Fibroblast of peridontal ligament (primary cell): ENCODE results near the gene KMT2A.
A peak's percentile ranks its signal among the peaks of the same experiment; 100 is the strongest.

Experiments used
- DNase-seq: peaks from one replicate; pipeline ENCODE4 v3.0.0-alpha.2; 2010; ENCODE audit errors: extremely low read depth

Gene KMT2A

GRCh38 chr11:118533769-118534729, 97.8 kb downstream of the KMT2A start:
- no peak for DNase-seq

GRCh38 chr11:118535261-118535660, 99.0 kb downstream of the KMT2A start:
- no peak for DNase-seq

- no peak for DNase-seq
These were observed 100.4 kb downstream of the KMT2A start for GRCh38 chr11:118536726-118537125.

GRCh38 chr11:118537409-118537980, 101.2 kb downstream of the KMT2A start:
- no peak for DNase-seq

GRCh38 chr11:118544010-118544646, 107.8 kb downstream of the KMT2A start:
- no peak for DNase-seq

- DNase-seq: no peak
These were observed 108.3 kb downstream of the KMT2A start for GRCh38 chr11:118544647-118545010.

- no peak for DNase-seq
These were observed 109.2 kb downstream of the KMT2A start for GRCh38 chr11:118545533-118545932.

- DNase-seq: no peak
These were observed 110.8 kb downstream of the KMT2A start for GRCh38 chr11:118547132-118547531.

GRCh38 chr11:118552341-118552740, 116.0 kb downstream of the KMT2A start:
- no peak for DNase-seq

- no peak for DNase-seq
These were observed 124.5 kb downstream of the KMT2A start for GRCh38 chr11:118560806-118561205.

GRCh38 chr11:118565051-118565450, 128.8 kb downstream of the KMT2A start:
- peak; percentile 67 for DNase-seq

GRCh38 chr11:118569670-118570069, 133.4 kb downstream of the KMT2A start:
- no peak for DNase-seq

GRCh38 chr11:118570787-118571186, 134.5 kb downstream of the KMT2A start:
- no peak for DNase-seq

GRCh38 chr11:118571701-118572060, 135.4 kb downstream of the KMT2A start:
- DNase-seq: peak; percentile 39

- peak; percentile 73 for DNase-seq
These were observed 136.0 kb downstream of the KMT2A start, which contains the start of gene ARCN1 for GRCh38 chr11:118572061-118572980. Gene ARCN1, plus strand, starts transcription at chr11:118572409. Its CDS starts 139 bp downstream, at chr11:118572548.

GRCh38 chr11:118572981-118573550, 136.8 kb downstream of the KMT2A start:
- peak; percentile 55 for DNase-seq

GRCh38 chr11:118574636-118575035, 138.3 kb downstream of the KMT2A start:
- DNase-seq: no peak
